Measurements from ENCODE around the gene ATF5. TPM values are rescaled to one million over a fixed set of nuclear protein-coding genes. Genes with fewer than 3 reads are reported as not detected.

ATF5 gene
- total and polyA plus RNA-seq, 2 of the 8 experiments (the other 6 are each of a cell fraction or from before 2014, with no cell fraction given) = 6.2 to 13.1 TPM

GRCh38 chr19:49918089-49918488 is 10.9 kb upstream of the ATF5 start:
- ChIA-PET POLR2A (ENCODE audit: partially characterized antibody) (interaction anchor here (0.7 to 19.2 kb wide), 7 partner anchors 6 to 67 kb away, joined by 3 to 373 read pairs (median 5); partner anchors contain the start of genes ATF5, NUP62 and PTOV1), CTCF (ENCODE audit: partially characterized antibody) (interaction anchor here (0.7 to 3.4 kb wide), 7 partner anchors 10 to 287 kb away, joined by 3 to 20 read pairs (median 4); partner anchors contain the start of genes ATF5 and NUP62)
- no peak overlapping the region for H3K18ac ChIP-seq (ENCODE audit: extremely low read depth, low read length)
- no peak overlapping the region for H3K4me3 ChIP-seq (ENCODE audit: extremely low read depth in 1 of 4, insufficient read depth in 2 of 4, low read depth in 3 of 4, low read length in 4 of 4)
- no peaks in the 10 kb centered on the region for H3K23me2 ChIP-seq (ENCODE audit: low read depth, low read length)
- no peak for DNase-seq (ENCODE audit: low read depth in 1 of 2, low spot score in 2 of 2)
- H4K8ac ChIP-seq (ENCODE audit: extremely low read depth, insufficient read depth, low read length) = no peak overlapping the region
- WGBS, 2 experiments (ENCODE audit: extremely low coverage in 1 of 2, insufficient coverage in 1 of 2, insufficient read length in 1 of 2, insufficient replicate concordance in 2 of 2, low coverage in 1 of 2, low lambda C conversion rate in 2 of 2, missing lambda C conversion rate in 1 of 2) = 90% methylated on average over 8 of the region's 8 CpGs; no CpG with 5 or more reads in 1 of the 2 experiments
- H4K20me1 ChIP-seq (replicated peaks in 1 of 2; ENCODE audit: control insufficient read depth in 1 of 2, insufficient read depth in 2 of 2, low read length in 2 of 2) = peaks cover 51 to 56% of the 10 kb centered on the region in 2 experiments
- no peak overlapping the region for H2BK5ac ChIP-seq (ENCODE audit: low read depth, low read length)
- FAIRE-seq = no peak
- no peak overlapping the region for H3K9ac ChIP-seq (replicated peaks in 1 of 4; ENCODE audit: extremely low read depth in 1 of 4, low read depth in 3 of 4, low read length in 3 of 4)
- peaks cover 20% of the 10 kb centered on the region for H3K79me1 ChIP-seq (ENCODE audit: low read depth, low read length)
- peaks cover 8 to 90% of the 10 kb centered on the region in 2 experiments; a peak in 3 of 4 replicates for H3K79me2 ChIP-seq (ENCODE audit: control insufficient read depth in 1 of 2, insufficient read depth in 2 of 2, low read length in 2 of 2)
- no peak overlapping the region for H4K5ac ChIP-seq (ENCODE audit: insufficient read length, low read depth, low read length)
- no peak overlapping the region for H2BK12ac ChIP-seq (ENCODE audit: low read depth, low read length)
- TF ChIP-seq KDM5A (IDR thresholded peaks at IDR 0.05; ENCODE audit: low read length) (no peak), YY1 (IDR thresholded peaks at IDR 0.05; ENCODE audit: low read depth, low read length) (no peak), FOSL1 (IDR thresholded peaks at IDR 0.05; ENCODE audit: insufficient read depth, low read depth, low read length) (no peak), CREB1 (IDR thresholded peaks at IDR 0.05) (no peak), RXRA (IDR thresholded peaks at IDR 0.05; ENCODE audit: insufficient read depth, low read depth, low read length) (no peak), HDAC2 (IDR thresholded peaks at IDR 0.05; ENCODE audit: borderline replicate concordance in 1 of 2, low read depth in 2 of 2, low read length in 2 of 2) (no peak), CBX8 (IDR thresholded peaks at IDR 0.05; ENCODE audit: borderline replicate concordance, low read depth, low read length) (no peak), SP2 (IDR thresholded peaks at IDR 0.05; ENCODE audit: low read length) (no peak), SAP30 (IDR thresholded peaks at IDR 0.05; ENCODE audit: insufficient read depth, insufficient replicate concordance, low read length) (no peak)
- TF ChIP-seq, protein P1, sequence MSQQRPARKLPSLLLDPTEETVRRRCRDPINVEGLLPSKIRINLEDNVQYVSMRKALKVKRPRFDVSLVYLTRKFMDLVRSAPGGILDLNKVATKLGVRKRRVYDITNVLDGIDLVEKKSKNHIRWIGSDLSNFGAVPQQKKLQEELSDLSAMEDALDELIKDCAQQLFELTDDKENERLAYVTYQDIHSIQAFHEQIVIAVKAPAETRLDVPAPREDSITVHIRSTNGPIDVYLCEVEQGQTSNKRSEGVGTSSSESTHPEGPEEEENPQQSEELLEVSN (IDR thresholded peaks at IDR 0.05) = no peak
- no peak overlapping the region for H3K14ac ChIP-seq (ENCODE audit: insufficient read length)
- H3K9me3 ChIP-seq (ENCODE audit: insufficient read depth in 2 of 2, low read depth in 1 of 2, low read length in 1 of 2) = no peaks in the 10 kb centered on the region
- no peak overlapping the region for H3K4ac ChIP-seq (replicated peaks; ENCODE audit: insufficient read length, low read depth, low read length)
- no peak overlapping the region for H3K4me2 ChIP-seq (ENCODE audit: insufficient read depth in 1 of 2, low read depth in 2 of 2, low read length in 2 of 2)
- peaks cover 12 to 39% (median 21%) of the 10 kb centered on the region in 4 experiments; a peak in 6 of 8 replicates for H3K36me3 ChIP-seq (ENCODE audit: control insufficient read depth in 2 of 4, insufficient read depth in 4 of 4, low read length in 3 of 4)
- no peak overlapping the region for H2BK120ac ChIP-seq (replicated peaks; ENCODE audit: low read depth, low read length)
- no peak overlapping the region for H2AK5ac ChIP-seq (ENCODE audit: low read depth, low read length)
- H4K91ac ChIP-seq (replicated peaks; ENCODE audit: insufficient read length, low read length) = no peak overlapping the region
- peaks cover 0 to 10% (median 1%) of the 10 kb centered on the region in 4 experiments; a peak in 3 of 7 replicates for H3K4me1 ChIP-seq (replicated peaks in 1 of 4; ENCODE audit: control insufficient read depth in 3 of 4, insufficient read depth in 4 of 4, low read length in 3 of 4)
- H2BK15ac ChIP-seq (ENCODE audit: low read length) = no peak overlapping the region
- H3K56ac ChIP-seq (replicated peaks; ENCODE audit: insufficient read length, low read depth, low read length) = no peak overlapping the region
- no peak overlapping the region for H3K27ac ChIP-seq (ENCODE audit: low read depth, low read length)
- H3K27me3 ChIP-seq (replicated peaks in 1 of 4; ENCODE audit: control insufficient read depth in 3 of 4, extremely low read depth in 1 of 4, insufficient read depth in 3 of 4, low read length in 3 of 4) = no peaks in the 10 kb centered on the region
- no peak overlapping the region for H2BK20ac ChIP-seq (ENCODE audit: low read length)
- H3K23ac ChIP-seq (ENCODE audit: insufficient read length) = no peak overlapping the region
- no peak overlapping the region for H2AFZ ChIP-seq (ENCODE audit: low read length)

Data from H1 (cell line).